ENCODE results near the gene OTOGL. TPM values are rescaled to one million over a fixed set of nuclear protein-coding genes. Genes with fewer than 3 reads are reported as not detected.

The OTOGL gene
- total and polyA plus RNA-seq, 8 donors, result 0.19 to 2.9 (median 0.33) TPM

GRCh38 chr12:80320121-80320678, 220.9 kb downstream of the OTOGL start:
- H3K27ac ChIP-seq, result no peak overlapping the region
- no peaks in the 10 kb centered on the region for H3K9me3 ChIP-seq
- no peaks in the 10 kb centered on the region for H3K36me3 ChIP-seq
- intact Hi-C loops (cut with DNase I), result no loop called here
- ATAC-seq (no peak), DNase-seq (no peak), FAIRE-seq (no peak)
- H3K4me3 ChIP-seq, result no peak overlapping the region
- H3K27me3 ChIP-seq, result no peaks in the 10 kb centered on the region
- WGBS, 2 donors, result 70 to 74% methylated on average over 2 of the region's 2 CpGs
- no peak for TF ChIP-seq CTCF (IDR thresholded peaks at IDR 0.05)
- no peaks in the 10 kb centered on the region for H3K4me1 ChIP-seq

- no peaks in the 10 kb centered on the region for H3K27me3 ChIP-seq
- no peak for DNase-seq
- FAIRE-seq, result no peak
- H3K27ac ChIP-seq, result no peak overlapping the region
- no peak overlapping the region for H3K4me3 ChIP-seq
- no peak for TF ChIP-seq CTCF (IDR thresholded peaks at IDR 0.05)
- no peak for ATAC-seq
- no peaks in the 10 kb centered on the region for H3K9me3 ChIP-seq
- intact Hi-C loops (cut with DNase I), result no loop called here
- no peaks in the 10 kb centered on the region for H3K36me3 ChIP-seq
- no peaks in the 10 kb centered on the region for H3K4me1 ChIP-seq
- 33 to 46% methylated on average over 2 of the region's 2 CpGs for WGBS, 2 donors
Observed at GRCh38 chr12:80321653-80322052, 222.3 kb downstream of the OTOGL start.

- no peaks in the 10 kb centered on the region for H3K4me1 ChIP-seq
- no peaks in the 10 kb centered on the region for H3K36me3 ChIP-seq
- FAIRE-seq (no peak), ATAC-seq (no peak), DNase-seq (no peak)
- H3K27ac ChIP-seq, result no peak overlapping the region
- H3K4me3 ChIP-seq, result no peak overlapping the region
- H3K27me3 ChIP-seq, result no peaks in the 10 kb centered on the region
- TF ChIP-seq CTCF (IDR thresholded peaks at IDR 0.05), result no peak
- intact Hi-C loops (cut with DNase I), result no loop called here
- H3K9me3 ChIP-seq, result no peaks in the 10 kb centered on the region
- WGBS, 2 donors, result 44 to 57% methylated on average over 4 of the region's 4 CpGs
Observed at GRCh38 chr12:80325167-80325959, 226.0 kb downstream of the OTOGL start.

- Histone ChIP-seq H3K4me1 (no peaks in the 10 kb centered on the region), H3K27ac (no peak overlapping the region), H3K36me3 (no peaks in the 10 kb centered on the region), H3K27me3 (peaks cover 0 to 2% (median 0%) of the 10 kb centered on the region in 4 donors), H3K9me3 (no peaks in the 10 kb centered on the region), H3K4me3 (no peak overlapping the region)
- intact Hi-C loops (cut with DNase I), result no loop called here
- WGBS, 2 donors, result 81 to 83% methylated on average over 1 of the region's 1 CpG
- no peak for TF ChIP-seq CTCF (IDR thresholded peaks at IDR 0.05)
- ATAC-seq (no peak), FAIRE-seq (no peak), DNase-seq (no peak)
Observed at GRCh38 chr12:80332827-80333226, 233.5 kb downstream of the OTOGL start.

- no peak for FAIRE-seq
- no peaks in the 10 kb centered on the region for H3K27me3 ChIP-seq
- no peaks in the 10 kb centered on the region for H3K36me3 ChIP-seq
- H3K4me3 ChIP-seq, result no peak overlapping the region
- 65 to 69% methylated on average over 1 of the region's 1 CpG for WGBS, 2 donors
- no peak for ATAC-seq
- intact Hi-C loops (cut with DNase I), result no loop called here
- H3K27ac ChIP-seq, result no peak overlapping the region
- no peaks in the 10 kb centered on the region for H3K9me3 ChIP-seq
- no peak for DNase-seq
- no peak for TF ChIP-seq CTCF (IDR thresholded peaks at IDR 0.05)
- H3K4me1 ChIP-seq, result no peaks in the 10 kb centered on the region
Observed at GRCh38 chr12:80352474-80352873, 253.1 kb downstream of the OTOGL start.
